Muscle of arm (tissue), 12 donors: ENCODE results near the gene EDIL3. TPM values are rescaled to one million over a fixed set of nuclear protein-coding genes. Genes with fewer than 3 reads are reported as not detected.
"Not testable (repeated sequence)": the region's sequence is repeated elsewhere in the genome, so short reads cannot be mapped to it uniquely, and the experiment has no call there.

Source experiments
- DNase-seq: peaks from one replicate; pipeline ENCODE4 v3.0.0-alpha.2; 2013
- polyA plus RNA-seq, 12 donors: library from polyadenylated mRNA; unstranded; fragments of 120-200 nt; gene quantifications; one replicate each; pipeline ENCODE4 v1.2.1, GENCODE V29; 2013; ENCODE audit not compliant: insufficient read length in 12 of 12

The EDIL3 gene
- polyA plus RNA-seq, 12 donors, result 8.9 to 22.2 (median 14.0) TPM; not detected in 1

- no peak for DNase-seq
Observed at GRCh38 chr5:84202136-84202535, 182.5 kb downstream of the EDIL3 start.

GRCh38 chr5:84197538-84197937, 187.1 kb downstream of the EDIL3 start:
- no peak for DNase-seq

- no peak for DNase-seq
Observed at GRCh38 chr5:84191281-84191680, 193.4 kb downstream of the EDIL3 start.

GRCh38 chr5:84184857-84185256, 199.8 kb downstream of the EDIL3 start:
- no peak for DNase-seq

DNA sequence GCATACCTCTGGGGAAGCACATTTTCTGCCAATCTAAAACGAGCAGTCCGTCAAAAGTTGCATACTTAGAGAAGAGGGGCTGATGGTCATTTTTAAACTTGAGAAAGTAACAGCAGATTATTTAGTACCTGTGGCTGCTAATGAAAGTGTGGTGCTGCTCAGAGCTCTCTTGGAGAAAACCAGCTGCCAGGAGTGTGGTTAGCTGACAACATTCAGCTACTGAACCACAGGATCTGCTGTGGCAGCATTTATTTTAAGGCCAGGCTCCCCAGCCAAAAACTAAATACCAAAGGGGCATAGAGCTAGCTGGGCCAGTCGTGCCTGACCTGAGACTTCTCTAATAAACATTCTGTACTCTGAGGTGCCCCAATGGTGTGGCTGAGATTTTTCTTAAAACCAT, 203.6 kb downstream of the EDIL3 start:
- DNase-seq, result no peak

GRCh38 chr5:84168841-84169240, 215.8 kb downstream of the EDIL3 start:
- DNase-seq, result no peak

GRCh38 chr5:84163671-84164070, 221.0 kb downstream of the EDIL3 start:
- no peak for DNase-seq

DNA sequence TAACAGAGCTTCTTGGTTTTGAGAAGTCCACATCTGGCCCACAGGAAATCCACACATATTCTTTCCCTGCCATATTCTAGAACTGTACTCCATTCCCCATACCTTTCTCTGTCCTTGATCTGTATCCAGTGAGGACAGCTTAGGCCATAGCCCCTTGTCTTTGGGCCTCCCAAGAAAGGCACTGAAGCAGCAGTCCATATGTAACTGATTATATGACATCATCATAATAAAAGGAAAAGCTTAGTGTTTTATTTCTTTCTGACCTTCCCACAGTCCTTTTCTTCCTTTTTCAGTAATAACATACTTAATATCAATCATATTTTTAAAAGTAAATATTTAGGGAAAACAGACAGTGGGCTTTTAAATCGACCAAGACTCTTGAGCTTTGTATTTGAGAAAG, 222.0 kb downstream of the EDIL3 start:
- DNase-seq, result no peak

DNA sequence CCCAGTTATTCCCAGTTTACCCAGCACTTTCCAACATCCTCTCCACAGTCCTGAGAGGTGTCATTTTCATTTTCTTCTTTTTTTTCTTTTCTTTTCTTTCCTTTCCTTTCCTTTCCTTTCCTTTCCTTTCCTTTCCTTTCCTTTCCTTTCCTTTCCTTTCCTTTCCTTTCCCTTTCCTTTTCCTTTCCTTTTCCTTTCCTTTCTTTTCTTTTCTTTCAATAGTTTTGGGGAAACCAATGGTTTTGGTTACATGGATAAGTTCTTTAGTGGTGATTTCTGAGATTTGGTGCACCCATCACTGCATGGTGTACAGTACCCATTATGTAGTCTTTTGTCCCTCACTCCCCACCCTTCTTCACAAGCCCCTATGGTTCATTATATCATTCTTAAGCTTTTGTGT, 224.0 kb downstream of the EDIL3 start:
- DNase-seq, result not testable (repeated sequence)

- no peak for DNase-seq
Observed at GRCh38 chr5:84149094-84149493, 235.6 kb downstream of the EDIL3 start.

GRCh38 chr5:84148651-84149050, 236.0 kb downstream of the EDIL3 start:
- DNase-seq, result no peak

DNA sequence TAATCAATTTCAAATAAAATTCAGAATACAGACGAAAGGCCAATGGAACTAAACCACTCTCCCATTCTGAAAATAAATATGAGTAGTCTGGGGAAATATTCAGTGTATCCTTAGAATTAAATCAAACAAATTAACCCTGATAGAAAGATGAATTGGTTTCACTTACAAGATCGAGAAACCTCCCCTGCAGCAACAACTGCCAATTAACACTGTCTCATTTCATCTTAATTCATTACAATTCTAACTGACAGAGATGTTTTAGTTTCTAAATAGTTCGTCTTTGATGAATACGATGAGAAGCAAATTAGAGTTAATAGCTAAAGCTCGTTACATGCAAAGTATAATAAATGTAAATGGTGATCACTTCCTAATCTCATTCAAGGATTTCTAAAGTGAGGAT, 247.1 kb downstream of the EDIL3 start:
- DNase-seq, result no peak

DNA sequence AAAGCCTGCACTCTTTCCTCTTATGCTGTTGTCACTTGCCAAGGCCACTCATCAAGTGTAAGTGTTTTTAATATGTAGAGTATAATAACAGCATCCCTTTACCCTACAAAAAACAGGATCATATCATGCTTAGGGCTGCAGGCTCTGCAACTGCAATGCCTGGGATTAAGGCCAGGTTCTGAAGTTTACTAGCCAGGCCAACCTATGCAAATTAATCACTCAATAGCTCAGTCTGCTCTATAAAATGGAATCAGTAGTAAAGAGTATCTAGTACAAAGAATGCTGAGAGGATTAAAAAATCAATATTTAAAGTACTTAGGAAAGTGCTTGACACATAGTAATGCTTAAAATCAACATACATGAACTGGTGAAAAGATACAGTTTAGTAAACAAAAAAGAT, 253.3 kb downstream of the EDIL3 start:
- peak; percentile 1 for DNase-seq

- DNase-seq, result no peak
Observed at GRCh38 chr5:84130006-84130580, 254.6 kb downstream of the EDIL3 start.

- DNase-seq, result no peak
Observed at GRCh38 chr5:84125216-84125615, 259.5 kb downstream of the EDIL3 start.

GRCh38 chr5:84119252-84119651, 265.4 kb downstream of the EDIL3 start:
- no peak for DNase-seq

- DNase-seq, result no peak
Observed at GRCh38 chr5:84118551-84118950, 266.1 kb downstream of the EDIL3 start.

- no peak for DNase-seq
Observed at GRCh38 chr5:84115727-84116126, 269.0 kb downstream of the EDIL3 start.

DNA sequence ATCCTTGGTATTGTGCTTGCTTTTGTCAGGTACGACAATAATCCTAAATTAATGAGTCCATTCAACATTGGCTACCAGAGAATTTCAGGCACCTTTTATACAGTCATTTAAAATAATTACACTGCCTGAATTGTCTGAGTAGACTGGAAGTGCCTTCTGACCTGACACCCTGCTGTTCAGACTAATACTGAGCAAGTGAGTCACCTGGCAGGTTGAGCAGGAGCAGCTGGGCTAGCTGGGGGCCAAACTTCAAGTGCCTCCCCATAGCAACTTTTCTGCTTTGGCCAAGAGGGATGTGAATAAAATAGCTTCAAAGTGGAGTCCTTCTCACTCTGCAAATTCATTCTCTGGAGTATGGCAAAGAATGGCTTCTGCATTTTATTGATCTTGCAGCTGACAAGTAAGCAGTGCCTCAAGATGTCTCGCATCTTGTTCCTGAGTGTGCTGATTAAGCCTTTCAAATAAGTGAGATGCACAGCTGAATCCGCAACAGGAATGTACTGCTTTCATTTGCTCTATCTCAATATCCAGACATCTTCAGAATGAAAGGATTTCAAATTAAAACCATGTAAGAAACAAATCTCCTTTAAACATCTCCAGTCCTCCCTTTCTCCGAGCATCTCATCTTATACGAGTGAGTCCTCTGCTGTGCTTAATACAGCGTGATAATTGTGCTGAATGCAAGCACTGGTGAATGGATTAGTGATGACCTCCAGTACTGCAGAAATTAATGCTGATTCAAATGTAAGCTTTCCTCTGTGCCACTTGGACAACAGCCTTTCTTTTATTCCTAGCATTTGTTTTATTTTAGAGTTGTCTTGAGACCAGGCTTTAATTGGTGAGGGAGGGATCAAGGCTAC, 271.2 kb downstream of the EDIL3 start:
- DNase-seq, result no peak

DNA sequence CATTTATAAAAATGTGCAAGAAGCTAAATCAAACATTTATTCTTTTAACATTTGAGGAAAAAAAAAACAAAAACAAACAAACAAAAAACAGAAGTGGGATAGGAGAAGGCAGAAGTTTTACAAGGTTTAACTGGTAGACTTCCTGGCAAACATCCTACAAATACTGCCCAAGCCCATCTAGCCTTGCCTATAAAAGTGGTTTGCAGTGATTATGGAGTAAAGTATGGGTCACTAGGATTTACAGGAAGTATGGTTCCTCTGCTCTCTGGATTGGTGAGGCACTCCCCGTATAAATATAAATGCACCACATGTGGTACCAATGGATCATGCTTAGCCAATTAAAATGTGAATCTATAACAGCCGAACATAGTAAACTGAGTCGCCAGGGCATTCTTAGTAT, 291.9 kb downstream of the EDIL3 start:
- no peak for DNase-seq

DNA sequence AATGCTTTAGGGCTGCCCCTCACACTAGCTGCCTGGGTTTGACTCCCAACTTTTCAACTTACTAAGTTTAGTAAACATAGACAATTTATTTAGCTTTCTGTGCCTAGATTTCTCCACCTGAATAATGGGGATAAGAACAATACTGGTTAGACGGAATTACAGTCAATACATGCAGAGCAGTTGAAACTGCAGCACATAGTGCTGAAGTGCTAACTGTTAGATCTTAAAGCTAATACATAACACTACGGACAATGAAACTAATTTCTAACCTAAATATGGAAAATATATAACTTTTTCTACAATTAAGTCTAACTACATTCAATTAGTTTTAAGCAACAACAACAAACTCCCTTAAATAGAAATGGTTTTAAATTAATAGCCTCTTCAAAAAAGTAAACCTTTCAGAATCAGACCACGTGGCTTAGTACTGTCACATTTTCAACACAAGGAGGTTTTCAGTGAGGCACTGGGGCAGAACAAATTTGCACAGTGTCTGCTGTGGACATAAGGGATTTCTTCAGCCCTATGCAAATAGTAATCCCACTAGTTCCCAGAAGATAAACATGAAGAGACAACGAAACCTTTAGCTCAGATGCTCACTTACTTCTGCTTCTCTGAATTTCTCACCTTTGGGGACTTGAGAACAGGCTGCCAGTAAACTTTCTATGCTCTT, 293.4 kb downstream of the EDIL3 start:
- no peak for DNase-seq

DNA sequence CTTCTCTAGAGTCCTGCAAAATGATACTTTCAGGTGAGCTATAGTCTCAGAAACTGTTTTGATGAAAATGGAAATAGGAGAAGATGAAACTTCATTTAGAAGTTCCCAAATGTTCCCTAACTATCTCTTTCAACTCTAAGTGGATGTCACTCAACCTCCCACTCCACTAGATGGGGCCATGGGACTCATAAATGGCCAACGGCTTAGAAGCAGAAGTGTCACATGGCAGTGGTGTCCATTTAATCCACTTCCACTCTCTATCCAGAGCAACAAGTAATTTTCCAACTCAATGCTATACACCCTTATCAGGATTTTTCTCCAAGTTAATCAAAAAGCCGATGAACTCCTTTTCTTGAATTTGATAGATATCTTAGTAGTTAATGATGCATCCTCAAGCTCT, 295.7 kb downstream of the EDIL3 start:
- no peak for DNase-seq

GRCh38 chr5:84086511-84086910, 298.2 kb downstream of the EDIL3 start:
- DNase-seq, result no peak
